OCI-LY3 (cell line): ENCODE data around the gene TEX35.

Experiments
- H2AFZ ChIP-seq: fragments of 200-600, 300-600 bp; shearing (Covaris generic); 2 replicates; pipeline ENCODE4 v1.6.0; 2014; ENCODE audit warnings: antibody characterized with exemption, low read depth, low read length
- H3K27ac ChIP-seq: fragments of 200-600, 300-600 bp; sonication (generic); 2 replicates; pipeline ENCODE4 v1.5.1; 2014; ENCODE audit warnings: mild to moderate bottlenecking, low read length, moderate library complexity, mixed read lengths
- H3K27me3 ChIP-seq: fragments of 200-600, 300-600 bp; sonication (generic); 2 replicates; pipeline ENCODE4 v1.6.1; 2014; ENCODE audit warnings: low read depth, low read length, mixed read lengths
- H3K36me3 ChIP-seq: fragments of 200-600, 300-600 bp; sonication (generic); replicated peaks from 2 replicates; pipeline ENCODE3; 2014; ENCODE audit warnings: low read depth, low read length, mixed read lengths
- H3K4me1 ChIP-seq: fragments of 300-600, 200-600 bp; sonication (generic); 2 replicates; pipeline ENCODE4 v1.6.1; 2014; ENCODE audit warnings: low read length, mixed read lengths
- H3K4me2 ChIP-seq: fragments of 200-600, 300-600 bp; sonication (generic); 2 replicates; pipeline ENCODE4 v1.6.1; 2014; ENCODE audit warnings: low read length, mixed read lengths
- H3K4me3 ChIP-seq: fragments of 300-600, 200-600 bp; sonication (generic); 2 replicates; pipeline ENCODE4 v1.5.1; 2014; ENCODE audit warnings: antibody characterized with exemption, mild to moderate bottlenecking, low read length, moderate library complexity
- H3K79me2 ChIP-seq: fragments of 300-600, 200-600 bp; shearing (Covaris generic); 2 replicates; pipeline ENCODE4 v1.6.1; 2014; ENCODE audit warnings: mild to moderate bottlenecking, low read length, mixed read lengths
- H3K9ac ChIP-seq: fragments of 300-600, 200-600 bp; shearing (Covaris generic); 2 replicates; pipeline ENCODE4 v1.6.0; 2014; ENCODE audit warnings: mild to moderate bottlenecking, low read length, moderate library complexity
- H3K9me3 ChIP-seq: fragments of 200-600, 300-600 bp; shearing (Covaris generic); 2 replicates; pipeline ENCODE4 v1.6.1; 2014; ENCODE audit warnings: low read length, mixed read lengths; ENCODE audit not compliant: insufficient read depth
- H4K20me1 ChIP-seq: fragments of 200-600, 300-600 bp; sonication (generic); 2 replicates; pipeline ENCODE4 v1.6.1; 2016; ENCODE audit warnings: low read length, mixed read lengths; ENCODE audit not compliant: insufficient read depth
- EZH2phosphoT487 ChIP-seq: fragments of 200-600 bp; shearing (Covaris generic); IDR thresholded peaks from 2 replicates; pipeline ENCODE4 v1.6.1; 2018; ENCODE audit warnings: antibody characterized with exemption, mixed run types, low read depth
- TF ChIP-seq, protein P1 (sequence below): fragments of 200-600, 300-600 bp; sonication (generic); IDR thresholded peaks from 2 replicates; pipeline ENCODE4 v1.5.1; 2014; ENCODE audit warnings: antibody characterized with exemption, low read length, low read depth

TEX35 gene

DNA sequence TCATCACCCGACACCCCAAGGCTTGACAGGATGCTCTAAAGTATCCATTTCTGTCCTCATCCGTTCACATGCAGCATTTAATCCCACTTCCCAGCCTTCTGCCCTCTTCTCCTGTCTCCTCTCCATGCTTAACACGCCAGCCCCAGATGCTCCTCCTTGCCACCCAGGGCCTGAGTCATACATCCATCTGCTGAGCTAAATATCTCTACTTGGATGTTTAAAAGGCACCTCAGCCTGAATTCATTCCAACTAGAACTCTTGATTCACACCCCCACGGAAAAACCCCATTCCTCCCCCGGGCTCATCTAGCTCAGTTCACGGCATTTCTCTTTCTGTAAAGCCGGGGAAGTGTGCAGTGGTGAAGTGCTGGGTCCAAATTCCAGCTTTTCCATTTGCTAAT lies 27.7 kb downstream of the TEX35 start:
- Histone ChIP-seq H3K4me1 (peaks cover 20% of the 10 kb centered on the region), H3K9me3 (no peaks in the 10 kb centered on the region), H3K36me3 (no peaks in the 10 kb centered on the region), H2AFZ (no peak overlapping the region), H3K9ac (no peak overlapping the region), H3K79me2 (no peaks in the 10 kb centered on the region), H3K4me3 (no peak overlapping the region), H3K4me2 (no peak overlapping the region), H4K20me1 (no peaks in the 10 kb centered on the region), H3K27ac (no peak overlapping the region), H3K27me3 (no peaks in the 10 kb centered on the region)
- TF ChIP-seq EZH2phosphoT487 = no peak
- TF ChIP-seq, protein P1, sequence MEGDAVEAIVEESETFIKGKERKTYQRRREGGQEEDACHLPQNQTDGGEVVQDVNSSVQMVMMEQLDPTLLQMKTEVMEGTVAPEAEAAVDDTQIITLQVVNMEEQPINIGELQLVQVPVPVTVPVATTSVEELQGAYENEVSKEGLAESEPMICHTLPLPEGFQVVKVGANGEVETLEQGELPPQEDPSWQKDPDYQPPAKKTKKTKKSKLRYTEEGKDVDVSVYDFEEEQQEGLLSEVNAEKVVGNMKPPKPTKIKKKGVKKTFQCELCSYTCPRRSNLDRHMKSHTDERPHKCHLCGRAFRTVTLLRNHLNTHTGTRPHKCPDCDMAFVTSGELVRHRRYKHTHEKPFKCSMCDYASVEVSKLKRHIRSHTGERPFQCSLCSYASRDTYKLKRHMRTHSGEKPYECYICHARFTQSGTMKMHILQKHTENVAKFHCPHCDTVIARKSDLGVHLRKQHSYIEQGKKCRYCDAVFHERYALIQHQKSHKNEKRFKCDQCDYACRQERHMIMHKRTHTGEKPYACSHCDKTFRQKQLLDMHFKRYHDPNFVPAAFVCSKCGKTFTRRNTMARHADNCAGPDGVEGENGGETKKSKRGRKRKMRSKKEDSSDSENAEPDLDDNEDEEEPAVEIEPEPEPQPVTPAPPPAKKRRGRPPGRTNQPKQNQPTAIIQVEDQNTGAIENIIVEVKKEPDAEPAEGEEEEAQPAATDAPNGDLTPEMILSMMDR = no peak

DNA sequence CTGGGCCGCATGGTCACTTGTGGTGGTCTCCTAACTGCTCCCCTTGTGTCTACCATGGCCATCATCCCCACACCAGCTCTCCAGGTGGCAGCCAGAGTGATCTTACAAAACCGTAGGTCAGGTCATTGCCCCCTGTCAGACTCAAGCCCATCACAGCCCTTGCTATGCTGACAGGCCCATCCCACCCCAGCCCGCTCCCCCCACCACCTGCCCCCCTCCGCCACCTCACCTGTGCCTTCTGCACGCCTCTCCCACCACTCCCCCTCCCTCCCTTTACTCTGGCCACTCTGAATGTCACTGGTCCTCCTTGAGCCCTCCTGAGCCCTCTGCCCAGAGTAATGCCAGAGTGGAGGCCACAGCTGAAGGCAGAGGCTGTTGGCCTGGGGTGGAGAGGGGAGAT lies 28.5 kb downstream of the TEX35 start:
- H3K4me1 ChIP-seq = peaks cover 20% of the 10 kb centered on the region
- TF ChIP-seq, protein P1 = no peak
- no peak for TF ChIP-seq EZH2phosphoT487
- H3K79me2 ChIP-seq = no peaks in the 10 kb centered on the region
- H3K36me3 ChIP-seq = no peaks in the 10 kb centered on the region
- H3K4me2 ChIP-seq = peak overlapping the region; percentile 100
- no peaks in the 10 kb centered on the region for H4K20me1 ChIP-seq
- H3K27ac ChIP-seq = no peak overlapping the region
- H3K27me3 ChIP-seq = no peaks in the 10 kb centered on the region
- peak overlapping the region; percentile 100 for H2AFZ ChIP-seq
- H3K9ac ChIP-seq = peak overlapping the region; percentile 95
- H3K9me3 ChIP-seq = no peaks in the 10 kb centered on the region
- H3K4me3 ChIP-seq = peak overlapping the region; percentile 96

DNA sequence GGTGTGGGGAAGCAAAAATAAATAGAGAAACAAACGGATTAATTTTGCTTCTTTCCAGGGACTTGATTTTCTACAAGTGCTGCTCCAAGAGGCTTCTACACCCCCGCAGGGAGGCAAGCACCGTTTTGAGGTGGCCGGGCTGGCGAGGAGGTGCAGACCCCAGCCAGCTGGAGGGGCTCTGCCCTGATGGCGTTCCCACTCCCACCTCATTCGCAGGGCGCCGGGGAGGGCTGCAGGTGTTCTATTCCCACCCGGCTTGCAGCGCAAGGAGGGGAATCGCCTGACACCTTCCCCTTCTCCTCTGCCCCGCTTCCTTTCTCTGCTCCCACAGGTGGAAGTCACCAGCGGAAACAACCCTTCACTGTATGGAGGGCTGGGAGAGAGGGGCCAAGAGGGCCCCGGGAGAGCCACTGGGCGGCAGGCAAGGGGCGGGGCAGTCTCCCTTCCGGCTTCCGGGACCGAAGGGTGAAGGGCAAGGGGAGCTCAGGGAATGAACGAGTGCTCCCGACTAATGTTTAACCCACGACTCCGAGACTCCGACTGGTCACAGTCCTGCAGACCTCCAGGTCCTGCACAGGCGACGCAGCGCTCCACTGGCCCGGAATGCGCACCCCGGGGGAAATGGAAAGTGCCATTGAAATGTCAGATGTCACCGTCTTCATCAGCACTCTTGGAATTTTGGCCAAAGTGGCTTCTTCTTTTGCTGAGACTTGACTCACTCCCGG lies 29.1 kb downstream of the TEX35 start:
- TF ChIP-seq, protein P1 = no peak
- TF ChIP-seq EZH2phosphoT487 = no peak
- H2AFZ ChIP-seq = peak overlapping the region; percentile 100
- H3K4me3 ChIP-seq = peak overlapping the region; percentile 96
- H3K4me2 ChIP-seq = peak overlapping the region; percentile 100
- H3K4me1 ChIP-seq = peaks cover 20% of the 10 kb centered on the region
- H3K36me3 ChIP-seq = no peaks in the 10 kb centered on the region
- peak overlapping the region; percentile 53 for H3K27ac ChIP-seq
- H3K79me2 ChIP-seq = no peaks in the 10 kb centered on the region
- H3K9ac ChIP-seq = peak overlapping the region; percentile 95
- H3K9me3 ChIP-seq = no peaks in the 10 kb centered on the region
- H4K20me1 ChIP-seq = no peaks in the 10 kb centered on the region
- no peaks in the 10 kb centered on the region for H3K27me3 ChIP-seq

DNA sequence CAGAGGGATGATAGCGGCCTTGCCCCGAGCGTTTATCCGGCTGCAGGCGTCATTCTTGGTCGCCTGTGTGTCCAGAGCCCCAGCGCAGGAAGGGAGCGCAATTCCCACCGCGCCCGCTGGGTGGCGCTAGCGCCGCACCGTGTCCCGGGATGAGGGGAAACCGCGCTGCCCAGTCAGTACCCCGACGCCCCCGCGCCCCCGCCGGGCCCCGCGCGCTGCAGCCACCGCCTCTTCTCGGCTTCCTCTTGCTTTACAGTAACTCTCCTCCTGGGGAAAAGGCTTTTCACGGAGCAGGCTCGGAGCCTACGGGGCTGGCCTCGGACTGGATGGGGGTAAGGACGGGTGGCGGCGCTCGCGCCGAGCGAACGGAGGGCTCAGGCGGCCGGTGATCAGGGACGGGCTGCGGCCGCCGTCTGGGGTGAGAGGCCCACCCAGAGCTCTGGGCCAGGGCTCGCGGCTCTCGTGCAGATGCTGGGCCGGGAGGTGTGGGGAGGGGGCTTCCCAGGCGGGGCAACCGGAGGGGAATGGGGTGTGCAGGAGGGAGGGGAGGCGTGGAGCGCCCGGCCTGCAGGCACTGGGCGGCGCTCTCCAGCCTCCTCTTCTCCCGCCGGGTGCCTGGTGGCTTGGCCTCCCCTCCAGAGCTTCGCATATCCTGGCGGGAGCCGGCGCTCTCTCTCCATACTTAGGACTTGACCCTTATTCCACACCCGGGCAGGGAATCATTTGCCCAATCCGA lies 29.8 kb downstream of the TEX35 start:
- Histone ChIP-seq H3K4me3 (peak overlapping the region; percentile 96), H3K36me3 (no peaks in the 10 kb centered on the region), H3K27me3 (no peaks in the 10 kb centered on the region), H3K4me2 (peak overlapping the region; percentile 100), H4K20me1 (no peaks in the 10 kb centered on the region), H2AFZ (peak overlapping the region; percentile 100), H3K79me2 (no peaks in the 10 kb centered on the region), H3K9ac (peak overlapping the region; percentile 95), H3K9me3 (no peaks in the 10 kb centered on the region), H3K4me1 (peaks cover 20% of the 10 kb centered on the region), H3K27ac (peak overlapping the region; percentile 53)
- no peak for TF ChIP-seq EZH2phosphoT487
- TF ChIP-seq, protein P1 = peak; percentile 96
